T47D (cell line): ENCODE results near the gene OS9.
A peak's percentile ranks its signal among the peaks of the same experiment; 100 is the strongest.

ENCODE experiments used
- DNase-seq, 2 experiments: peaks; one replicate each; pipeline versions ENCODE4 v3.0.0 to v3.0.0-alpha.2; 2011 to 2012; ENCODE audit warnings: low read depth in 1 of 2, low spot score in 1 of 2
- JUND ChIP-seq: IDR thresholded peaks from 2 replicates; pipeline ENCODE4 v1.6.1; 2012; ENCODE audit warnings: low read depth
- in situ Hi-C: cut with HindIII; loops from 2 replicates; pipeline ENCODE4 v1.10.0; 2016; ENCODE audit warnings: low sequenced_read_pairs, low pct_unique_long_range_greater_than_20kb

OS9 gene

DNA sequence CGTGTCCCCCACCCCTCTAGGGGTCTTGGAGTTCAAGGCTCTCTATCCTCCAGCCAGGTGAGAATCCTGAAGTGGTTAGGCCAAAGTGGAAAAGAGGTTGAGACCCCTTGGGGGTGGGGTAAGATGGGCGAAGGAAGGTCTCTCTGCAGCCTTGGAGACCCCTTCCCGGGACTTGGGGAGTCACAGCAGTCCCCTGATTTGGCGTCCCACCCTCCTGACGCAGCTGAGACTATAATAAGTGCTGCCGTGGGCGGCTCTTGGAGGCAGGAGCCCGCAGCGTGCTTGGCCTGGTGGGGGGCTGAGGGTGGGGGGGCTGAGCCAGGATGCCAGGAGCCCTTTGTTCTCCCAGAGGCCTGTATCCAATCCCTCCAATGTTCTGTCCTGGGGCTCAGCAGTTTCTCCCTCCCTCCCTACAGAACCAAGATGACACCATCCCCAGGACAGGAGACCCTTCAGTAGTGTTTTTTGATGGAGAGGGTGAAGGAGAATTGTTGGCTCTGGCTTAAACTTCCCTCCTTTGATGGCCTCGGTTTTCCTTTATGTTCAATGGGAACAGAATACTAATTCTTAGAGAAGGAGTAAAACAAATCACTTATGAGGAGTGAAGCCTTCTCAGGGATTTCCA lies 46.1 kb downstream of the OS9 start:
- DNase-seq = no peak
- in situ Hi-C loops = no loop called here
- no peak for TF ChIP-seq JUND

DNA sequence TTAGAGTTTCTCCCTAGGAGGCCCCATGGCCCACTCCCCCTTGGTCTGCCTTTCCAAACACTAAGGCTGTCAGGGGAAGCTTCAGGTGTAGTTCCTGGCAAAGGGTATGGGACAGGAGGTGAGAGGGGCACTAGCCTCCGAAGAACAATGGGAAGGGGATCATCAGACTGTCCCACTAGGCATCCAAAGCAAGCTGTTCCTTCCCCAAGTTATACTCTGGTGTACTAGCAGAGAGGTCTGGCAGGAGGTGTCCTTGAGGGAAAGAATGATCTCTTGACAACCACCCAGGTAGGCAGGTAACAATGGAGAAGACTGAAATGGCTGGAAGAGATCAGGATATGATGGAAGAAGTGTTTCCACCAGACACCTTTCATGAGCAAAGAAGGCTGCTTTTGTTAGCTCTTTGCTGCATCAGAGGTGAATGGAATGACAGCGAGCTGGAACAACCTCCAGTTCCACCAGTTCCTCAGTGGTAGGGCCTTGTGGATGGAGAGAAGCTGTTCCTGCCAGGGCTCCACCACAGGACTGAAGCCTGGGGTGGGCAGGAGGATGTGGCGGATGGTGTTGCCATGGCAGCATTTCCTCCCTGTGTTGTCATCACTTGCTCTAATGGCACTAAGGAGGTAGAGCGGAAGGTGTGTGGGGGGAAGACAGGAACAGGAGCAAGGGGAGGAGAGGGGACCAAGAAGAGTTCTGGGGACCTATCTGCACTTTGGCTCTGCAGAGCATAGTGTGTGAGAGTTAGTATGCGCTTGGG lies 46.9 kb downstream of the OS9 start:
- in situ Hi-C loops = no loop called here
- TF ChIP-seq JUND = no peak
- DNase-seq = no peak

GRCh38 chr12:57741413-57741789 lies 47.5 kb downstream of the OS9 start:
- no peak for TF ChIP-seq JUND
- DNase-seq = no peak
- in situ Hi-C loops = no loop called here

DNA sequence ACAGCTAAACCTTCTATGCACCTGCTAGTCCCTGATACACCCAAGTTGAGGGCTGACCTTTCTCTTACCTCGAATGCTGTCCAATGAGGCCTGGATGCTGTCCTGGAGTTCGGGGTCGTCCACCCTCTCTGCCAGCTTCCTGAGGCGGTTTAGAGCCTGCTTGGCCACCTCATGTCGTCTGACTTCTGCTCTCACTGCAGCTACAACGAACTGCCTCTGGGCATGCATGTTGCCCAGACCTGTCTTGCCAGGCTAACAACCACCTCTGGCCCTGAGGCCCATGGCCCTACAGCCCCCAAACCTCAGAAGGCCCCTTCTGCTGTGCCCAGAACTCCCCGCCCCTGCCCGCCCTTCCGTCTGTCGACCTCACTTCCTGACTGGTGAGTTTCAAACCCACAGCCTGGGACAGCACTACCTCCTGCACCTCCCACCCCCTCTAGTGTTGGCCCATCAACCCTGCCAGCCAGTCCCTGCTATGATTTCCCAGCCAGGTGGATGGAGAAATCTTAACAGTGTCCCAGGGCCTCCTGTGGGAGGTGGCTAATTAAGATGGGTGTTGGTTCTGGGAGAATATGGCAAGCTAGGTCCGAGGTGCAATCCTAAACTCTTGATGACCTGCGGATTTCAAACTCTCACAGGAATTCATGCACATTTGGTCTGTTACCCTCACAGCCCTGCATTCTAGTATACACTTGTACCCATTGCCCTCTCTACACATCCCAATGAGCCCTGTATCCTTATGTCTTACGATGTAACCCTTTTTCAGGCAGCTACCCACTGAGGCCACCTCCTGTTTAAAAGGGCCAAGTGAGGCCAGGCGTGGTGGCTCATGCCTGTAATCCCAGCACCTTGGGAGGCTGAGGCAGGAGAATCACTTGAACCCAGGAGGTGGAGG lies 48.2 kb downstream of the OS9 start:
- DNase-seq = peak in 1 of 2 experiments; percentile 60
- in situ Hi-C loops = no loop called here
- no peak for TF ChIP-seq JUND

DNA sequence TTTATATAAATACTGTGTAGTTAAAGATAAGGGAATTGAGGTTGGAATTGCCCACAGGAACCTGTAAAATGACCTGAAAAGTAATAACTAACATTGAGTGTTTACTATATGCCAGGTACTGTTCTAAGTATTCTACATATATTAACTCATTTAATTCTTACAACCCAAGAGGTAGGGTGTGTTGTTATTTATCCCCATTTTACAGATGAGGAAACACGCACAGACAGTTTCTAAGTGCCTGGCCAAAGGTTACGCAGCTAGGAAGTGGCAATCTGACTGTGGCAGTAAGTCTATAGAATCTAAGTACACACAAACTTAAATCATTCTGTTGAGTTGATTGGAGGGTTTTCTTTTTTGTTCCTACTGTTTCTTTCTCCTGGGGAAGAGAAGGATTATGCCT lies 49.8 kb downstream of the OS9 start:
- DNase-seq = no peak
- in situ Hi-C loops = no loop called here
- TF ChIP-seq JUND = no peak

GRCh38 chr12:57744194-57744776 lies 50.4 kb downstream of the OS9 start:
- in situ Hi-C loops = no loop called here
- DNase-seq = no peak
- no peak for TF ChIP-seq JUND

GRCh38 chr12:57744777-57745484 lies 51.0 kb downstream of the OS9 start, which contains the start of gene TSPAN31:
TSPAN31 (plus strand) TSS chr12:57745039; CDS start chr12:57745155, 116 bp downstream.
- in situ Hi-C loops = no loop called here
- DNase-seq = peak; percentile 95 to 100
- TF ChIP-seq JUND = no peak

DNA sequence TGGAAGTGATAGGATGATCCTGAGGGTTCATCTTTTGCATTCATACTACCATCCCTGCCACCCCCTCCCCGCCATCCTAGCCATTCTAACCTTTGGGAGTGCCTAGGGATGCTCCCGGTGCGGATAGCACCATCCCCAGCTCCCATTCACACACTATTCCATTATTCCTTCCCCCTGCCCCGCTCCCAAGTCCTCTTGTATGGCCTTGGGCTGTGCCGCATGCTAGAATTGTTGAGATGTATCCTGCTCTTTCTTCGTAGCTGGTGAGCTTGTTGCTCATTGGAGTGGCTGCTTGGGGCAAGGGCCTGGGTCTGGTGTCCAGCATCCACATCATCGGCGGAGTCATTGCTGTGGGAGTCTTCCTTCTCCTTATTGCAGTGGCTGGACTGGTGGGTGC lies 51.6 kb downstream of the OS9 start:
- no peak for DNase-seq
- in situ Hi-C loops = no loop called here
- no peak for TF ChIP-seq JUND

- in situ Hi-C loops = no loop called here
- DNase-seq = no peak
- no peak for TF ChIP-seq JUND
Observed at GRCh38 chr12:57746025-57746424, 52.1 kb downstream of the OS9 start.

GRCh38 chr12:57749061-57749460 lies 55.1 kb downstream of the OS9 start:
- TF ChIP-seq JUND = no peak
- no peak for DNase-seq
- in situ Hi-C loops = no loop called here

DNA sequence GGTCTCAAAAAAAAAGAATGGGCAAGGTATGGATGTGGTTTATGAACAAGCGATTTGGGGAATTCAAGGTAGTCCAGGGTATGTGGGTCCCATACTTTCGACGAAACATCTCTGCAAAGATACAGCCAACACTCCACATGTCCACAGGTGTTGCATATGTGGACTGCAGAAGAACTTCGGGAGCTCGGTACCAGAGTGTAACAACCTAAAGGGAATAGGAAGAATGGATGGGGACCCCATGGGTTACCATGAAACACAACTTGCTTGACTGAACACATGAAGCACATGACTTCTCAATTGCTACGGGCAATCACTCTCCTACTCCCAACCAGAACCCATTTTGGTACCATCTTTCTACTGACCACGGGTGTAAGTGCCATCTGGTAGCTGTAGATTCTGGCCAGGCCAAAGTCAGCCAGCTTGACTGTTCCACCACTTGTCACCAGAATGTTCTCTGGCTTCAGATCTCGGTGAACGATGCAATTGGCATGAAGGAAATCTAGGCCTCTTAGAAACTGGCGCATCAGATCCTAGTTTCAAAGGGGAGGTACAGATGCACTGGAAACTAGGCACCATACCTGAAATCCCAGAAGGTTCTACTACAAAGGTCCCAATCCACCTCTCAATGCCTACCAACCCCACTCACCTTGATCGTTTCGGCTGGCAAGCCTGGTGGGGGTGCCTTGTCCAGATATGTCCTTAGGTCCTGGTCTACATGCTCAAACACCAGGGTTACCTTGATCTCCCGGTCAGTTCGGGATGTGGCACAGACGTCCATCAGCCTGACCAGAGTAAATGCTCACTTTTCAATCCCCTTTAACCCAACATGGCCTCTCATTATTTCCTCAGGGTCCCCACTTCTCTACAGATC lies 56.9 kb downstream of the OS9 start:
- no peak for DNase-seq
- in situ Hi-C loops = no loop called here
- TF ChIP-seq JUND = no peak
